Measurements from ENCODE around the gene GNG4. TPM values are rescaled to one million over a fixed set of nuclear protein-coding genes. Genes with fewer than 3 reads are reported as not detected.

Gene GNG4
- total RNA-seq, 1 donor from 2014 or later: 3.8 TPM

GRCh38 chr1:235675152-235675890 is 25.7 kb upstream of the GNG4 start:
- Mint-ChIP-seq H3K27me3 (ENCODE audit: low read depth, unreplicated experiment) (no peaks in the 10 kb centered on the region), H3K27ac (ENCODE audit: unreplicated experiment) (peak overlapping the region; percentile 87), H3K9me3 (ENCODE audit: unreplicated experiment) (peaks cover 36% of the 10 kb centered on the region), H3K4me1 (ENCODE audit: low read depth, unreplicated experiment) (peaks cover 6% of the 10 kb centered on the region), H3K36me3 (ENCODE audit: low read depth, unreplicated experiment) (peaks cover 51% of the 10 kb centered on the region), H3K4me3 (ENCODE audit: unreplicated experiment) (no peak overlapping the region)
- no peak overlapping the region for H2AFZ ChIP-seq (ENCODE audit: low read depth, low read length)
- no peaks in the 10 kb centered on the region for H3K36me3 ChIP-seq (ENCODE audit: insufficient read depth, low read length)
- no peaks in the 10 kb centered on the region for H3K79me2 ChIP-seq (ENCODE audit: insufficient read depth, low read length)
- no peak overlapping the region for H3K4me3 ChIP-seq (ENCODE audit: insufficient read depth, low read depth, low read length)
- H3K9me3 ChIP-seq (ENCODE audit: insufficient read depth, low read depth, low read length): peaks cover 19% of the 10 kb centered on the region
- no peaks in the 10 kb centered on the region for H3K27me3 ChIP-seq (ENCODE audit: insufficient read depth, low read length)
- no peaks in the 10 kb centered on the region for H4K20me1 ChIP-seq (ENCODE audit: insufficient read depth, low read length)
- H3K4me1 ChIP-seq (ENCODE audit: insufficient read depth, low read length): no peaks in the 10 kb centered on the region
- TF ChIP-seq EZH2 (IDR thresholded peaks at IDR 0.05; ENCODE audit: insufficient read depth, low read length): no peak
- TF ChIP-seq CTCF (IDR thresholded peaks at IDR 0.05; ENCODE audit: insufficient read depth, low read depth, low read length): no peak
- H3K4me2 ChIP-seq (ENCODE audit: low read length): no peak overlapping the region
- DNase-seq (ENCODE audit: low read depth) (no peak), FAIRE-seq (no peak)
- no peak overlapping the region for H3K27ac ChIP-seq (ENCODE audit: low read depth, low read length)
- H3K9ac ChIP-seq (ENCODE audit: low read length): no peak overlapping the region

- peaks cover 61% of the 10 kb centered on the region for H3K36me3 Mint-ChIP-seq (ENCODE audit: low read depth, unreplicated experiment)
- Histone ChIP-seq H3K36me3 (ENCODE audit: insufficient read depth, low read length) (no peaks in the 10 kb centered on the region), H3K27ac (ENCODE audit: low read depth, low read length) (no peak overlapping the region), H3K27me3 (ENCODE audit: insufficient read depth, low read length) (no peaks in the 10 kb centered on the region), H4K20me1 (ENCODE audit: insufficient read depth, low read length) (no peaks in the 10 kb centered on the region), H2AFZ (ENCODE audit: low read depth, low read length) (no peak overlapping the region), H3K4me3 (ENCODE audit: insufficient read depth, low read depth, low read length) (no peak overlapping the region), H3K79me2 (ENCODE audit: insufficient read depth, low read length) (no peaks in the 10 kb centered on the region), H3K4me2 (ENCODE audit: low read length) (no peak overlapping the region), H3K4me1 (ENCODE audit: insufficient read depth, low read length) (no peaks in the 10 kb centered on the region), H3K9ac (ENCODE audit: low read length) (no peak overlapping the region), H3K9me3 (ENCODE audit: insufficient read depth, low read depth, low read length) (peaks cover 33% of the 10 kb centered on the region)
- H3K4me3 Mint-ChIP-seq (ENCODE audit: unreplicated experiment): no peak overlapping the region
- no peaks in the 10 kb centered on the region for H3K27me3 Mint-ChIP-seq (ENCODE audit: low read depth, unreplicated experiment)
- peaks cover 6% of the 10 kb centered on the region for H3K4me1 Mint-ChIP-seq (ENCODE audit: low read depth, unreplicated experiment)
- FAIRE-seq (no peak), DNase-seq (ENCODE audit: low read depth) (no peak)
- no peak for TF ChIP-seq EZH2 (IDR thresholded peaks at IDR 0.05; ENCODE audit: insufficient read depth, low read length)
- no peak for TF ChIP-seq CTCF (IDR thresholded peaks at IDR 0.05; ENCODE audit: insufficient read depth, low read depth, low read length)
- H3K9me3 Mint-ChIP-seq (ENCODE audit: unreplicated experiment): peaks cover 47% of the 10 kb centered on the region
- no peak overlapping the region for H3K27ac Mint-ChIP-seq (ENCODE audit: unreplicated experiment)
Measured at GRCh38 chr1:235673981-235674380, 24.4 kb upstream of the GNG4 start.

- Histone ChIP-seq H3K9me3 (ENCODE audit: insufficient read depth, low read depth, low read length) (peaks cover 33% of the 10 kb centered on the region), H2AFZ (ENCODE audit: low read depth, low read length) (no peak overlapping the region), H3K4me2 (ENCODE audit: low read length) (no peak overlapping the region), H3K36me3 (ENCODE audit: insufficient read depth, low read length) (no peaks in the 10 kb centered on the region), H3K9ac (ENCODE audit: low read length) (no peak overlapping the region), H3K4me1 (ENCODE audit: insufficient read depth, low read length) (no peaks in the 10 kb centered on the region), H3K27me3 (ENCODE audit: insufficient read depth, low read length) (no peaks in the 10 kb centered on the region), H3K79me2 (ENCODE audit: insufficient read depth, low read length) (no peaks in the 10 kb centered on the region), H3K27ac (ENCODE audit: low read depth, low read length) (no peak overlapping the region), H3K4me3 (ENCODE audit: insufficient read depth, low read depth, low read length) (no peak overlapping the region), H4K20me1 (ENCODE audit: insufficient read depth, low read length) (no peaks in the 10 kb centered on the region)
- Mint-ChIP-seq H3K27ac (ENCODE audit: unreplicated experiment) (no peak overlapping the region), H3K4me3 (ENCODE audit: unreplicated experiment) (no peak overlapping the region), H3K9me3 (ENCODE audit: unreplicated experiment) (peaks cover 58% of the 10 kb centered on the region), H3K27me3 (ENCODE audit: low read depth, unreplicated experiment) (no peaks in the 10 kb centered on the region), H3K36me3 (ENCODE audit: low read depth, unreplicated experiment) (peaks cover 63% of the 10 kb centered on the region), H3K4me1 (ENCODE audit: low read depth, unreplicated experiment) (peaks cover 6% of the 10 kb centered on the region)
- FAIRE-seq: no peak
- TF ChIP-seq CTCF (IDR thresholded peaks at IDR 0.05; ENCODE audit: insufficient read depth, low read depth, low read length) (no peak), EZH2 (IDR thresholded peaks at IDR 0.05; ENCODE audit: insufficient read depth, low read length) (no peak)
- no peak for DNase-seq (ENCODE audit: low read depth)
Measured at GRCh38 chr1:235671992-235672391, 22.4 kb upstream of the GNG4 start.

Data from astrocyte (in vitro differentiated cells and primary cell).